Muscle of leg (tissue), 11 donors: Measurements from ENCODE around the gene CCDC142. TPM values are rescaled to one million over a fixed set of nuclear protein-coding genes. Genes with fewer than 3 reads are reported as not detected.
A peak's percentile ranks its signal among the peaks of the same experiment; 100 is the strongest.

Experiments
- DNase-seq: peaks from one replicate; pipeline ENCODE4 v3.0.0; 2013
- H3K27ac ChIP-seq: one replicate; pipeline ENCODE4 v1.5.1; 2013; ENCODE audit warnings: mild to moderate bottlenecking, low read length, control low read depth
- H3K27me3 ChIP-seq: one replicate; pipeline ENCODE4 v1.6.1; 2013; ENCODE audit warnings: low read length; ENCODE audit not compliant: control insufficient read depth, insufficient read depth
- H3K36me3 ChIP-seq: one replicate; pipeline ENCODE4 v1.6.1; 2013; ENCODE audit warnings: low read length; ENCODE audit not compliant: control insufficient read depth, insufficient read depth
- H3K4me1 ChIP-seq: one replicate; pipeline ENCODE4 v1.6.1; 2013; ENCODE audit warnings: low read length; ENCODE audit not compliant: control insufficient read depth, insufficient read depth
- H3K4me3 ChIP-seq: one replicate; pipeline ENCODE4 v1.5.1; 2013; ENCODE audit warnings: low read length, control low read depth
- H3K9me3 ChIP-seq: replicated peaks from 2 replicates; pipeline ENCODE4 v1.6.1; 2013; ENCODE audit warnings: low read depth, low read length; ENCODE audit not compliant: control insufficient read depth
- WGBS: methylation state at CpG from one replicate; pipeline ENCODE4 v1.1.5; 2013; ENCODE audit warnings: missing lambda C conversion rate; ENCODE audit not compliant: insufficient coverage; 5-methylcytosine and 5-hydroxymethylcytosine counted together
- polyA plus RNA-seq, 8 donors: library from polyadenylated mRNA; unstranded; fragments of 120-200 nt; gene quantifications; one replicate each; pipeline versions ENCODE4 v1.2.1 to v1.2.3, GENCODE V29; 2013; ENCODE audit warnings: inconsistent platforms in 1 of 8, low replicate concordance in 1 of 8; ENCODE audit not compliant: insufficient read length in 8 of 8, insufficient read depth in 1 of 8
- total RNA-seq: library from RNA; stranded (reverse); fragments of 120-200 nt; gene quantifications from one replicate; pipeline ENCODE4 v1.2.4, GENCODE V29; 2013

CCDC142 gene
- total and polyA plus RNA-seq, 9 donors, result 7.0 to 12.3 (median 8.4) TPM

DNA sequence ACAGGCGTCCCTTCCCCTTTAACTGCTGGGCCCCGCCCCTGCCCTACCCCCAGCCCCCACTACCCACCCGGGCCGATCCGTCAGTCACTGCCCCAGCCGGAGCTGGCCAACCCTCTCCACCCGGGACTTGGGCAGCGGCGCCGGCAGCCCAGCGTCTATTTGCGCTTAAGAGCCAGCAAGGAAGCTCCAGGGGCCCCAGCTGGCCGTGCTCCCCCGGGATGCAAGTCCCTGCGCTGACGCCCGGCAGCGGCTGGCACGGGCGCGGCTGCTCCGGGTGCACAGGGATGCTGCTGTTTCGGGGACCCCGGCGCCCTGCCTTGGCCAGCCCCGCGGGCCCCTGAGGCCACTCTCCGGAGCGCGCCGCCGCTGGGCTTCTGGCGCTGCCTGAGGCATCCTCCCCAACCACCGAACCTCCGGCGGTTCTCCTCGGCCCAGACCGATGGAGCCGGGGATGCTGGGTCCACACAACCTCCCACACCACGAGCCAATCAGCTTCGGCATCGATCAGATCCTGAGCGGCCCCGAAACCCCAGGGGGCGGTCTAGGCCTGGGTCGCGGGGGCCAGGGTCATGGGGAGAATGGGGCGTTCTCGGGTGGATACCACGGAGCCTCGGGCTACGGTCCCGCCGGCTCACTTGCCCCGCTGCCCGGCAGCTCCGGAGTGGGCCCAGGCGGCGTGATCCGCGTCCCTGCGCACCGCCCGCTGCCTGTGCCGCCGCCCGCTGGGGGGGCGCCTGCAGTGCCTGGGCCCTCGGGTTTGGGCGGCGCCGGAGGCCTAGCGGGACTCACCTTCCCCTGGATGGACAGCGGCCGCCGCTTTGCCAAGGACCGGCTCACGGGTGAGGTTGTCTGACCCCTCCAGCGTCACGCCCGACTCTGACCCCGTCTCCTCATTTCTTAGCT lies 31.8 kb upstream of the CCDC142 start, which contains the start of gene TLX2:
TSS of gene TLX2 (plus strand) at position 83 of the 903 bp plus-strand sequence. CDS start at position 440, 357 bp downstream.
- no peak within 1 kb of the TSS for H3K4me3 ChIP-seq
- no peaks in the 10 kb centered on the region for H3K36me3 ChIP-seq
- DNase-seq, result no peak
- peaks cover 95% of the 10 kb centered on the region for H3K27me3 ChIP-seq
- H3K9me3 ChIP-seq, result no peaks in the 10 kb centered on the region
- H3K27ac ChIP-seq, result no peak within 1 kb of the TSS
- H3K4me1 ChIP-seq, result peaks cover 24% of the 10 kb centered on the region
- WGBS, result 2% methylated on average over 61 of the region's 82 CpGs

DNA sequence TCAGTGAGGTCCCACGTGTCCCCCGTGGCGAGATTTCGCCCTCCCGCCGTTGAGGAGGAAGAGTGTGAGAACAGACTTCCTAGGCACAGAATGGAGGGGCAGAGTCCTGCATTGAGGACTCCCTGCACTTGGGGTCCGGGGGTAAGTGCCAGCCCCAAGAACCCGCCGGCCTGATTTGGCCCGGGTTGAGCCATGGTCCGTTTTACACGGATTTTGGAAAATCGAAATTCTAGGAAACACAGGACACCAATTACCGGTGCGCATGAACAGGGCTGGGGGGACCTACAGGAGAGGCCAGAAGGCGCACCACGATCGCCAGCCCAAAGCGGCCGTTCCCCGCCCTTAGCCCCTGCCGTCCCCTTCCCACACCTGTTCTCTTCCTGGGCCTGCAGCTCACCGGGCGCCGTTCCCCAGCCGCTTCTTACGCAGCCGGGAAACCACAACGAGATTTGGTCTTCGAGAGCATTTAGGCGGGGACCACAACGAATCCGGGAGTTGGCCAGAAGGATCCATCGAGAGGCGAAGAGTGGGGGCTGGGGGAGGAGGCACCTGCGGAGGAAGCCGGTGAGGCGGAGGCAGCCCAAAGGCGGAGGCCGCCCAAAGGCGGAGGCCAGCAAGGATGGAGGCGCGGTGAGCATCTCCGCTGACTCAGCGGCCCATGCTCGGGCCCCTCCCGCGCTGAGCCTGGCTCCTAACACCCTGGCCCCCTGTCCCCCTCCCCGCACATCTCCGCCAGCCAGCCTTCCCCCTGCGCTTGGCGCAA lies 31.0 kb upstream of the CCDC142 start:
- no peak overlapping the region for H3K27ac ChIP-seq
- peaks cover 89% of the 10 kb centered on the region for H3K27me3 ChIP-seq
- H3K4me1 ChIP-seq, result peaks cover 24% of the 10 kb centered on the region
- H3K4me3 ChIP-seq, result no peak overlapping the region
- no peaks in the 10 kb centered on the region for H3K9me3 ChIP-seq
- no peaks in the 10 kb centered on the region for H3K36me3 ChIP-seq
- DNase-seq, result no peak
- WGBS, result 1% methylated on average over 51 of the region's 52 CpGs

DNA sequence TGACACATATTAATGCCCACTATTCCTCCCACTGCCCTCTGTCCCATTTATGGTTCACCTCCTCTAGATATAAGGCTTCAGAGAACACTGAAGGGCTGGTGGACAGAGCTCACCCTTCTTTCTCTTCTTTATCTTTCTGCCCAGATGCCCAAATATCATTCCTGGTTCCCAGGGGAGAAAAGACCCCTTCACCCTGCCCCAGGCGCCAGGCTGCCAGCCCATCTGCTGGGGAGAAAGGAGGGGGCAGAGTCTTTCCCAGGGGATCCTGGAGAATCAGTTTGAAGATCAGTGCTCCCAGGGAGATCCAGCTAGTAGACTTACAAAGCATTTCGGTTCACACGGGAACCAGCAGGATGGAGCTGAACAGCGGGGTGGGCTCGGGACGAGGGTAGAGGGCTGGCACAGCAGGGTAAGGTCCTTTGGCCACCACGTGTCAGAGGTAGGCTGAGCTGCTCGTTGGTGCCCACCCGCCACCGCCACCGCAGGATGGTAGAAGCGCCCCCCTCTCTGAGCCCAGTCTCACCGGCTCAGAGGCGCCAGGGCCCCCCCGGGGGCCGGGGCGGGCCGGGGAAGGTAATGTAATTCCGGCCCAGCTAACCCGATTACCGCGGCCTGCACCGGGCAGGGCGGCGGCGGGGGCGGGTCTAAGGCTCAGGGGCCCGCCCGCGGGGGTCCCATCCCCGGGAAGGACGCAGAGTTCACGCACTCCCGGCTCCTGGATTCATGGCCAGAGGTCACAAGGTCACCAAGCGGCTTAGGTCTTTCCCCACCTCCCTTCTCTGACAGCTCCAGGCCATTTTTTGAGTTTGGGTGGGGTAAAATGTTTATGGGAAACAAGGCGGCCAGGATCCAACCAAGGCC lies 30.2 kb upstream of the CCDC142 start:
- H3K27ac ChIP-seq, result no peak overlapping the region
- no peak for DNase-seq
- H3K9me3 ChIP-seq, result no peaks in the 10 kb centered on the region
- peaks cover 29% of the 10 kb centered on the region for H3K4me1 ChIP-seq
- no peaks in the 10 kb centered on the region for H3K36me3 ChIP-seq
- H3K27me3 ChIP-seq, result peaks cover 90% of the 10 kb centered on the region
- H3K4me3 ChIP-seq, result no peak overlapping the region
- WGBS, result 2% methylated on average over 31 of the region's 36 CpGs

DNA sequence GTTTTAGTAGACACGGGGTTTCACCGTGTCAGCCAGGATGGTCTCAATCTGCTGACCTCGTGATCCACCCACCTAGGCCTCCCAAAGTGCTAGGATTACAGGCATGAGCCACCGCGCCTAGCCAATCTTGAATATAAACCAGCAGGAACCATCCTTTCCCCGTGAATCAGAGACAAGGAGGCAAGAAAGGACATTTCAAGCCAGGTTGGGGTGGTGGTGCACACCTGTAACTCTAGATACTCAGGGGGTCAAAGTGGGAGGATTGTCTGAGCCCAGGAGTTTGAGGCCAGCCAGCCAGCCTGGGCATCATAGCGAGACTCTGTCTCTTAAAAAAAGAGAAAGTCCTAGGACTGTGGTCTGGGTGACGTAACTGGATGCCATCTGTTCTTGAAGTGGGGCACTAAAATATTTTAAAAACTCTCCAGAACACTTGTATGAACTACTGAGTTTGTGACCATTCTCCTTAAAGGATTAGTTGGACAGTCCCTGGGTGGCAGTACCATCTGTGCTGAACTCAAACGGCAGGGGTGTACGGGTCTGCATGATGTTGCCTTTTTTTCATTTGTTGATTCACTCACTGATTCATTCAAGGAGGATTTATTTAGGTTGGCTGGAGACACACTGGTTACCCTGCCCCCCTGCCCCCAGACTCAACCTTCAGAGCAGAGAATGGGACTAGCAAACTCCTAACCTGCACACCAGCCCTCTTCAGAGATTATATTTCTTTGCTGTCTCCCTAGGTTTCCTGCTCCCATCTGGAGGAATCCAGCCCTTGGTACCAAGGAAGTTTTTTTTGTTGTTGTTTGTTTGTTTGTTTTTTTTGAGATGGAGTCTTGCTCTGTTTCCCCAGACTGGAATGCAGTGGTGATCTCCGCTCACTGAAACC lies 28.5 kb upstream of the CCDC142 start:
- 67% methylated on average over 1 of the region's 11 CpGs for WGBS
- no peak overlapping the region for H3K4me3 ChIP-seq

DNA sequence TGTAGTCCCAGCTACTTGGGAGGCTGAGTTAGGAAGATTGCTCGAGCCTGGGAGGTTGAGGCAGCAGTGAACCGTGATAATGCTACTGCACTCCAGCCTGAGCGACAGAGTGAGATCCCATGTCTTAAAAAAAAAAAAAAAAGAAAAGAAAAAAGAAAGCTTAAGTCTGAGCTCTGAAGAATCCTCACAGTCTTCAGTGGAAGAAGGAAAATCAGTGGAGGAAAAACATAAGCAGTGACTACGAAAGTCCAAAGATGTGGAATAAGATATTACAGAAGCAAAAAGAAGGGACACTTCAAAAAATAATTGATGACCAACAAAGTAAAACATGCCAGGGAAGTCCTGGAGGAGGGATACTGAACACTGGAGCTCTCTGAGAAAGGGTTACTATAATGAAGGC lies 27.5 kb upstream of the CCDC142 start:
- no peaks in the 10 kb centered on the region for H3K9me3 ChIP-seq
- DNase-seq, result no peak
- WGBS, result 48% methylated on average over 2 of the region's 4 CpGs
- peaks cover 73% of the 10 kb centered on the region for H3K27me3 ChIP-seq
- no peak overlapping the region for H3K27ac ChIP-seq
- H3K4me1 ChIP-seq, result peaks cover 34% of the 10 kb centered on the region
- H3K36me3 ChIP-seq, result peaks cover 12% of the 10 kb centered on the region
- H3K4me3 ChIP-seq, result no peak overlapping the region

More for the DNA sequence above, 28.5 kb upstream of the CCDC142 start:
- H3K36me3 ChIP-seq, result peaks cover 4% of the 10 kb centered on the region
- no peak for DNase-seq
- H3K27me3 ChIP-seq, result peaks cover 80% of the 10 kb centered on the region
- no peak overlapping the region for H3K27ac ChIP-seq
- H3K4me1 ChIP-seq, result peaks cover 36% of the 10 kb centered on the region
- H3K9me3 ChIP-seq, result no peaks in the 10 kb centered on the region

DNA sequence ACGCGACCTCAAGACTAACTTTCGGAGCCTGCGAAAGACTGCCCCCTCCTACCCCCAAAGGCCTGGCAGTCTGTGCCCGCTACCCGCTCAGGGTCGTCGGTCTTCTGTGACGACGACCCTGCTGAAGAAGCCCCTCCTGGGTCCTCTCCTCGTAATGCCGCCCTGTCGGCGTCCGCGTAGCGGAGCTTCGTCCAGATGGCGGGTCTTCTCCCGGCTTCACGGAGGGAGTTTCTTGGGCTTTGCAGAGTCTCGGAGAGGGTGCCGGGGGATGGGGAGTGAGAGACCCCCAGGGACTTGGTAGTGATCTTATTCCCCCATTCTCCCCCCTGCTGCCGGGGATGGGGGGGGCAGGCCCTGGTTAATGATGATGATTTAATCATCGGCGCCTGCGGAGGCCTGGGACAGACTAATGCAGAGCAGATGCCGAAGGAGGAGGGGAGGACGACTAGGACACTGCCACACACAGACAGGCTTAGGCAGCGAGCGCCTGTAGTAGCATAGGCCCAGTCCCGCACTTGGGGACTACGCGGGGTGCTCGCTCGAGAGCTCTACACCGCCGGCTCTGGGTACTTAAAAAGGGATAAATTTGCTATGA lies 25.2 kb upstream of the CCDC142 start:
- DNase-seq, result peak; percentile 61
- Histone ChIP-seq H3K4me3 (peak overlapping the region; percentile 96), H3K36me3 (peaks cover 16% of the 10 kb centered on the region), H3K9me3 (no peaks in the 10 kb centered on the region), H3K27me3 (peaks cover 68% of the 10 kb centered on the region), H3K27ac (peak overlapping the region; percentile 100), H3K4me1 (peaks cover 38% of the 10 kb centered on the region)
- 9% methylated on average over 21 of the region's 38 CpGs for WGBS

DNA sequence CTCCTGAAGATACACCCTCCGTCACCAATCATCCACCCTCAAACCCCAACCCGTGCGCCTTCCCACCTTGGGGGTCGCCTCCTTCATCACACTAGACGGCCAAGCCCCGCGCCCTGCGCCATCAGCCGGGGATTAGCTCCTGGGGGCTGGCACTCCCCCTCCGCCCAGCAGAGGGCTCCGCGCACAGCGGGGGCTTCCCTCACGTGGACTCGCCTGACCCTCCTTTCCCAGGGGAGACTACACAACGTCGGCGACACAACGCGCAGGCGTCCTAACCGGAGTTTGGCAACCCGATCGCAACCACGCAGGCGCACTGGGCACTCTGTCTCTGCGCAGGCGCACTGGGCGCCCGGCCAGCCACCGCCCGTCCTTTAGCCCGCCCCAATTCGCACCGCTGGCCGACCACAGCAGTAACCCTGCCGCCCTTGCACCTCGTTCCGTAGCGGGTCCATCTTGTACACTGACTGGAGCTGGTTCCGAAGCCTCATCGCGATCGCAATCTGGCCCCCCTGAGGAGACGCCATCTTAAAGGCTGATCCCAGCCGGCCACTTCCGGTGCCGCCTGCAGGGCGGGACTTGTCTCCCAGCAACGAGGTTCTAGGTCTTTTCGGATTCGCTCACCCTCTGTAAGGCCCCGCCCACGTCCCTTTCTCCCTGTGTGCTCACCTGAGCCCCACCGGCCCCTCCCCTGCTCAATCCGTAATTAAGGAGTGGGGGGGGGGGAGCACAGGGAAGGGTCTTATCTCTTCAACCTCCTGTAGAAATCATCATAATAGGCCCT lies 24.5 kb upstream of the CCDC142 start, which contains the start of gene PCGF1:
TSS of gene PCGF1 (minus strand) at position 551 of the 781 bp plus-strand sequence. CDS start at position 524, 27 bp downstream.
- H3K27me3 ChIP-seq, result peaks cover 68% of the 10 kb centered on the region
- under 1% methylated on average over 49 of the region's 56 CpGs for WGBS
- DNase-seq, result peak; percentile 99
- peak within 1 kb of the TSS; percentile 96 for H3K4me3 ChIP-seq
- peak within 1 kb of the TSS; percentile 100 for H3K27ac ChIP-seq
- no peaks in the 10 kb centered on the region for H3K9me3 ChIP-seq
- H3K4me1 ChIP-seq, result peaks cover 45% of the 10 kb centered on the region
- H3K36me3 ChIP-seq, result peaks cover 16% of the 10 kb centered on the region

DNA sequence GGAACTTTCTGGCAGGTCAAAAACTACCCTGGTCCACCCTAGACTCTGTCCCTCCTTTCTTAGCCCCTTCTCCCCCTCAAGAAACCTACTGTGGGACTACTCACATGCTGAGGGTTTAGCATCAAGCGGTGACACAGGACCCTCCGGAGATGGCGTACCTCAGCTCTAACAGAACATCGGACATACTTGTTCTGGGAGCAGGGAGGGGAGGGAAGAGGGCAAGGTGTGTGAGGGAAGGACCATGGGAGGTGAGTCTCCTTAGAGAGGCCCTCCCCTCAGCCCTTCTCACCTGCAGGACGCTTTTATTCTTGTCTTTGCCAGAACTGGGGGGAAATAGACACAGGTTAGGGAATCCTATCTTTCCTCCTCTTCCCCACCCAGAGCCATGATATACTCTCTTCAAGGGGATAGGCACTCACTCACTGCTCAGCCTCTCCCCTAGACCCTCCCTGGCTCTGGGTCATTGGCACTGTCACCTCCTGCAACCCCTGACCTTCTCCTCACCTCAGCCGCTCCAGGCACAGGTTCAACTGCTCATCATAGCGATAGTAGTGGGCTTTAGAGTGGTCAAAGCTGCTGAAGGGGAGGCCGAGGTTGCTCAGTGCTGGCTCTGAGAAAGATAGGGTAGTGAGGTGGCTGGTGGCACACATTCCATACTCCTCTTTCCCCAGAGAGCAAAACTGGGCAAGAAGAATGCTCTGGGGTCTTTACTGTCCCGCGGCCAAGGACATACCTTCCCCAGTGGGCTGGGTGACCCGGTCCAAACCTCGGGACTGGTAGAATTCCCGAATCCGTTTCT lies 22.8 kb upstream of the CCDC142 start:
- no peak overlapping the region for H3K27ac ChIP-seq
- H3K4me1 ChIP-seq, result peaks cover 50% of the 10 kb centered on the region
- peaks cover 16% of the 10 kb centered on the region for H3K36me3 ChIP-seq
- H3K27me3 ChIP-seq, result peaks cover 68% of the 10 kb centered on the region
- no peaks in the 10 kb centered on the region for H3K9me3 ChIP-seq
- H3K4me3 ChIP-seq, result no peak overlapping the region
- no peak for DNase-seq
- 92% methylated on average over 5 of the region's 14 CpGs for WGBS
